Measurements from ENCODE around the gene MEGF8.

- no peak for TF ChIP-seq POLR2AphosphoS5 (IDR thresholded peaks at IDR 0.05; ENCODE audit: low read depth)
- TF ChIP-seq CTCF (IDR thresholded peaks at IDR 0.05; ENCODE audit: insufficient read depth, low read length), result no peak
- TF ChIP-seq, protein P1, sequence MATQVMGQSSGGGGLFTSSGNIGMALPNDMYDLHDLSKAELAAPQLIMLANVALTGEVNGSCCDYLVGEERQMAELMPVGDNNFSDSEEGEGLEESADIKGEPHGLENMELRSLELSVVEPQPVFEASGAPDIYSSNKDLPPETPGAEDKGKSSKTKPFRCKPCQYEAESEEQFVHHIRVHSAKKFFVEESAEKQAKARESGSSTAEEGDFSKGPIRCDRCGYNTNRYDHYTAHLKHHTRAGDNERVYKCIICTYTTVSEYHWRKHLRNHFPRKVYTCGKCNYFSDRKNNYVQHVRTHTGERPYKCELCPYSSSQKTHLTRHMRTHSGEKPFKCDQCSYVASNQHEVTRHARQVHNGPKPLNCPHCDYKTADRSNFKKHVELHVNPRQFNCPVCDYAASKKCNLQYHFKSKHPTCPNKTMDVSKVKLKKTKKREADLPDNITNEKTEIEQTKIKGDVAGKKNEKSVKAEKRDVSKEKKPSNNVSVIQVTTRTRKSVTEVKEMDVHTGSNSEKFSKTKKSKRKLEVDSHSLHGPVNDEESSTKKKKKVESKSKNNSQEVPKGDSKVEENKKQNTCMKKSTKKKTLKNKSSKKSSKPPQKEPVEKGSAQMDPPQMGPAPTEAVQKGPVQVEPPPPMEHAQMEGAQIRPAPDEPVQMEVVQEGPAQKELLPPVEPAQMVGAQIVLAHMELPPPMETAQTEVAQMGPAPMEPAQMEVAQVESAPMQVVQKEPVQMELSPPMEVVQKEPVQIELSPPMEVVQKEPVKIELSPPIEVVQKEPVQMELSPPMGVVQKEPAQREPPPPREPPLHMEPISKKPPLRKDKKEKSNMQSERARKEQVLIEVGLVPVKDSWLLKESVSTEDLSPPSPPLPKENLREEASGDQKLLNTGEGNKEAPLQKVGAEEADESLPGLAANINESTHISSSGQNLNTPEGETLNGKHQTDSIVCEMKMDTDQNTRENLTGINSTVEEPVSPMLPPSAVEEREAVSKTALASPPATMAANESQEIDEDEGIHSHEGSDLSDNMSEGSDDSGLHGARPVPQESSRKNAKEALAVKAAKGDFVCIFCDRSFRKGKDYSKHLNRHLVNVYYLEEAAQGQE (IDR thresholded peaks at IDR 0.05; ENCODE audit: insufficient replicate concordance, low read depth), result no peak
Observed at GRCh38 chr19:42360787-42361544, 35.5 kb downstream of the MEGF8 start.

All from HL-60 (cell line).